Heart right ventricle (tissue), 16 donors: ENCODE measurements around the gene DCHS1. TPM values are rescaled to one million over a fixed set of nuclear protein-coding genes. Genes with fewer than 3 reads are reported as not detected.

Source experiments
- ATAC-seq, 8 donors: fragments of 200-7000 bp; cut with Tn5 transposase; one replicate each; pipeline ENCODE4 v1.9.1; 2020; ENCODE audit warnings: mild to moderate bottlenecking in 8 of 8, moderate library complexity in 8 of 8, moderate number of reproducible peaks in 1 of 8
- DNase-seq, 2 donors: peaks; one replicate each; pipeline ENCODE4 v3.0.0-alpha.2; 2020
- H3K27ac ChIP-seq, 10 donors: fragments of 200-600 bp; sonication (generic) in 2 of 10; one replicate each; pipeline versions ENCODE4 v1.5.0 to v1.8.0; 2020 to 2022; ENCODE audit warnings: mild to moderate bottlenecking in 3 of 10
- H3K27me3 ChIP-seq, 7 donors: fragments of 200-600 bp; one replicate each; pipeline ENCODE4 v1.8.0; 2021 to 2022; ENCODE audit warnings: mild to moderate bottlenecking in 2 of 7
- H3K36me3 ChIP-seq, 9 donors: fragments of 200-600 bp; sonication (generic) in 1 of 9; one replicate each; pipeline versions ENCODE4 v1.5.0 to v1.8.0; 2020 to 2022; ENCODE audit warnings: mild to moderate bottlenecking in 2 of 9
- H3K4me1 ChIP-seq, 9 donors: fragments of 200-600 bp; sonication (generic) in 1 of 9; one replicate each; pipeline versions ENCODE4 v1.5.0 to v1.8.0; 2020 to 2022; ENCODE audit warnings: mild to moderate bottlenecking in 4 of 9
- H3K4me3 ChIP-seq, 10 donors: fragments of 200-600 bp; sonication (generic) in 2 of 10; one replicate each; pipeline versions ENCODE4 v1.5.0 to v1.8.0; 2020 to 2022; ENCODE audit warnings: mild to moderate bottlenecking in 7 of 10, moderate library complexity in 2 of 10
- H3K9me3 ChIP-seq, 11 donors: fragments of 200-600 bp in 10 of 11; sonication (generic) in 2 of 11; one replicate each; pipeline versions ENCODE4 v1.5.0 to v1.8.0; 2013 to 2022; ENCODE audit warnings: mild to moderate bottlenecking in 2 of 11, control low read depth in 1 of 11, moderate library complexity in 1 of 11
- WGBS, 2 donors: extraction: QIAGEN DNeasy Blood & Tissue Kit; methylation state at CpG; one replicate each; pipeline ENCODE4 v1.1.7; 2013; ENCODE audit warnings: inconsistent platforms in 1 of 2; 5-methylcytosine and 5-hydroxymethylcytosine counted together
- intact Hi-C, 10 donors: fragments of 100-400 bp; cut with DNase I; formaldehyde crosslinking; loops; one replicate each; pipeline versions ENCODE4 v1.11.1 to v1.14.2; 2022
- polyA plus RNA-seq, 2 donors: library from polyadenylated mRNA; stranded (reverse); fragments of 200-250 nt; gene quantifications; one replicate each; pipeline ENCODE4 v1.2.3, GENCODE V29; 2013
- total RNA-seq, 10 donors: library from RNA; stranded (reverse); fragmentation: NEBNext Ultra II Directional in 3 of 10; extraction: Animal tissue kit (Norgen Biotek cat#: 25700) in 3 of 10; gene quantifications; one replicate each; pipeline versions ENCODE4 v1.2.1 to v1.2.4, GENCODE V29; 2021 to 2023
- TF ChIP-seq, protein P1 (sequence below), 9 donors: fragments of 200-600 bp; sonication (generic) in 2 of 9; IDR thresholded peaks; one replicate each; pipeline versions ENCODE4 v1.5.0 to v1.8.0; 2021 to 2022; ENCODE audit warnings: antibody characterized with exemption in 9 of 9, mild to moderate bottlenecking in 5 of 9, moderate library complexity in 1 of 9
- donor health status: Arrhythmogenic right ventricular cardiomyopathy.
- donor health status: ischemic (EF 13 %, LVEDD 7.1; RV severe dilation, severe dysfunction).
- donor health status: healthy with polysubstance abuse.
- donor health status: DM: no; HTN: yes; CAD: no.
- donor health status: DM: no; HTN: no; CAD: no.
- donor health status: ischemic (EF 25% LVEDD 6.9; RV normal size, moderate dysfunction).
- donor health status: ischemic (EF 25% LVEDD 5.7; RV mildly dilated, moderate dysfunction).
- donor health status: healthy.
- donor health status: DM: yes; HTN: yes; CAD: no.
- donor health status: Ischemic cardiomyopathy.
- donor health status: ischemic (EF 35%, LVEDD 5.7; RV mildly dilated, moderate dysfunction).
- donor health status: nonischemic (EF 11% LVEDD 7.7; RV severe dilation, severe dysfunction).
- donor health status: DM: yes; HTN: yes; CAD: no.
- donor health status: PGD.
- donor health status: ischemic (EF 29% LVEDD 5.4; RV normal size, mild dysfunction).
- donor health status: nonischemic (EF 23%, LVEDD 6.1; RV moderate dilation, normal function).

DCHS1 gene
- total and polyA plus RNA-seq, 12 donors = 4.1 to 12.4 (median 8.2) TPM

DNA sequence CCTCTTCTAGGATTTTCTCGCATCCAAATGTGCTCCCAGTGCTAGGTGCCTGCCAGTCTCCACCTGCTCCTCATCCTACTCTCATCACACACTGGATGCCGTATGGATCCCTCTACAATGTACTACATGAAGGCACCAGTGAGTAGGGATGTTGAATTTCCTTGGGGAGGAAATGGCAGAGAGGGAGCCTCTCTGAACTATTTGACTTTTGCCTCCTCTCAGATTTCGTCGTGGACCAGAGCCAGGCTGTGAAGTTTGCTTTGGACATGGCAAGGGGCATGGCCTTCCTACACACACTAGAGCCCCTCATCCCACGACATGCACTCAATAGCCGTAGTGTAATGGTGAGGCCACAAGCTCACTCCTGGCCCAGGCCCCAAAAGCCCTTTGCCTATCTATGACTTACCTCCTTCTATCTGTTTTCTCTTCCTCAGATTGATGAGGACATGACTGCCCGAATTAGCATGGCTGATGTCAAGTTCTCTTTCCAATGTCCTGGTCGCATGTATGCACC lies 46.0 kb downstream of the DCHS1 start:
- Histone ChIP-seq H3K4me3 (no peak overlapping the region), H3K36me3 (peaks cover 3 to 57% (median 35%) of the 10 kb centered on the region in 9 donors), H3K27ac (peak overlapping the region in 5 of 10 donors; percentile 15 to 99 (median 94)), H3K27me3 (no peaks in the 10 kb centered on the region), H3K9me3 (no peaks in the 10 kb centered on the region), H3K4me1 (peaks cover 11 to 84% (median 64%) of the 10 kb centered on the region in 9 donors)
- TF ChIP-seq, protein P1, sequence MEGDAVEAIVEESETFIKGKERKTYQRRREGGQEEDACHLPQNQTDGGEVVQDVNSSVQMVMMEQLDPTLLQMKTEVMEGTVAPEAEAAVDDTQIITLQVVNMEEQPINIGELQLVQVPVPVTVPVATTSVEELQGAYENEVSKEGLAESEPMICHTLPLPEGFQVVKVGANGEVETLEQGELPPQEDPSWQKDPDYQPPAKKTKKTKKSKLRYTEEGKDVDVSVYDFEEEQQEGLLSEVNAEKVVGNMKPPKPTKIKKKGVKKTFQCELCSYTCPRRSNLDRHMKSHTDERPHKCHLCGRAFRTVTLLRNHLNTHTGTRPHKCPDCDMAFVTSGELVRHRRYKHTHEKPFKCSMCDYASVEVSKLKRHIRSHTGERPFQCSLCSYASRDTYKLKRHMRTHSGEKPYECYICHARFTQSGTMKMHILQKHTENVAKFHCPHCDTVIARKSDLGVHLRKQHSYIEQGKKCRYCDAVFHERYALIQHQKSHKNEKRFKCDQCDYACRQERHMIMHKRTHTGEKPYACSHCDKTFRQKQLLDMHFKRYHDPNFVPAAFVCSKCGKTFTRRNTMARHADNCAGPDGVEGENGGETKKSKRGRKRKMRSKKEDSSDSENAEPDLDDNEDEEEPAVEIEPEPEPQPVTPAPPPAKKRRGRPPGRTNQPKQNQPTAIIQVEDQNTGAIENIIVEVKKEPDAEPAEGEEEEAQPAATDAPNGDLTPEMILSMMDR (IDR thresholded peaks at IDR 0.05) = no peak
- intact Hi-C loops = loop anchor here in 4 of 10 donors (5.0 to 10.0 kb wide), 5 partner anchors 43 to 127 kb away; partner anchors contain the start of genes ARFIP2 (in 1 of the 4) and TIMM10B (in 1 of the 4)
- ATAC-seq (no peak), DNase-seq (no peak)
- WGBS, 2 donors = 71 to 79% methylated on average over 8 of the region's 8 CpGs

DNA sequence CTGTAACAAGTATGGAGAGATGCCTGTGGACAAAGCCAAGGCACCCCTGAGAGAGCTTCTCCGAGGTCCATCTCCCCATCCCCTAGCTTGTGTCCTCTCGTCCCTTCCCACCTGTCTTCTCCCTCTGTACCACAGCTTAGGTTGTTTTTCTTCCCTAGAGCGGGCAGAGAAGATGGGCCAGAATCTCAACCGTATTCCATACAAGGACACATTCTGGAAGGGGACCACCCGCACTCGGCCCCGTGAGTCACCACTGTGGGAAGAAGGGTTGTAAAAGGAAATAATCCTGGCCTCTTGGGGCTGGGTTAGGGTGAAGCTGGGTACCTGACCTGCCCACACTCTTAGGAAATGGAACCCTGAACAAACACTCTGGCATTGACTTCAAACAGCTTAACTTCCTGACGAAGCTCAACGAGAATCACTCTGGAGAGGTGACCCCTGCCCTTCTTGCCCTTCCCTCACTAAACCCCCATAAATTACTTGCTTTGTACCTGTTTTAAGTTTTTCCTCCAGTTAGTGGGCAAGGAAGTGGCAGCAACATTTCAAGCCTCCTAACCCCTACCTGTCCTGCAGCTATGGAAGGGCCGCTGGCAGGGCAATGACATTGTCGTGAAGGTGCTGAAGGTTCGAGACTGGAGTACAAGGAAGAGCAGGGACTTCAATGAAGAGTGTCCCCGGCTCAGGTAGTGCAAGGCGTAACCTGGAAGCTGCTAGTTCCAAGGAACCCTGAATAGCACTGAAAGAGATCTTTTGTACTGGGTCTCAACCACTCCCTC lies 46.7 kb downstream of the DCHS1 start:
- DNase-seq (peak in 1 of 2 donors; percentile 3), ATAC-seq (no peak)
- 87 to 88% methylated on average over 14 of the region's 14 CpGs for WGBS, 2 donors
- H3K36me3 ChIP-seq = peaks cover 3 to 50% (median 35%) of the 10 kb centered on the region in 9 donors
- no peaks in the 10 kb centered on the region for H3K9me3 ChIP-seq
- intact Hi-C loops = loop anchor here in 2 of 10 donors (5.0 to 10.0 kb wide), 2 partner anchors 74 to 127 kb away; partner anchors contain the start of genes ARFIP2 (in 1 of the 2) and TIMM10B (in 1 of the 2)
- H3K27me3 ChIP-seq = no peaks in the 10 kb centered on the region
- no peak overlapping the region for H3K4me3 ChIP-seq
- H3K27ac ChIP-seq = peak overlapping the region in 8 of 10 donors; percentile 4 to 99 (median 97)
- TF ChIP-seq, protein P1 (IDR thresholded peaks at IDR 0.05) = no peak
- peaks cover 11 to 84% (median 64%) of the 10 kb centered on the region in 9 donors for H3K4me1 ChIP-seq

DNA sequence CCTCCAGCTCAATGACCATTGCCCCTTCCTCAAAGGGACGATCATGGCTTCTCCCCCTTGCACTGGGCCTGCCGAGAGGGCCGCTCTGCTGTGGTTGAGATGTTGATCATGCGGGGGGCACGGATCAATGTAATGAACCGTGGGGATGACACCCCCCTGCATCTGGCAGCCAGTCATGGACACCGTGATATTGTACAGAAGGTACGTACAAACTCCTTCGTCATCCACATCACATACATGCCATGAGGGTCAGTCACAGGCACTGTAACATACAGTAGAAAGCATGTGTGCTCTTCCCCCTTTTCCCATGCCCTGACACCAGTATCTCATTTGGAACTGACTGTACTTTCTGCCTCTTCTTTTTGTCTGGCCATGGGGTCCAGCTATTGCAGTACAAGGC lies 47.6 kb downstream of the DCHS1 start:
- DNase-seq (peak in 1 of 2 donors; percentile 6), ATAC-seq (no peak)
- intact Hi-C loops = loop anchor here in 2 of 10 donors (5.0 to 10.0 kb wide), 2 partner anchors 73 to 126 kb away; partner anchors contain the start of genes ARFIP2 (in 1 of the 2) and TIMM10B (in 1 of the 2)
- Histone ChIP-seq H3K9me3 (no peaks in the 10 kb centered on the region), H3K27me3 (no peaks in the 10 kb centered on the region), H3K27ac (peak overlapping the region in 9 of 10 donors; percentile 93 to 99 (median 98)), H3K4me1 (peaks cover 8 to 75% (median 61%) of the 10 kb centered on the region in 9 donors), H3K4me3 (peak overlapping the region in 2 of 10 donors; percentile 80 to 89), H3K36me3 (peaks cover 3 to 45% (median 35%) of the 10 kb centered on the region in 9 donors)
- TF ChIP-seq, protein P1 (IDR thresholded peaks at IDR 0.05) = no peak
- 91 to 92% methylated on average over 9 of the region's 9 CpGs for WGBS, 2 donors

DNA sequence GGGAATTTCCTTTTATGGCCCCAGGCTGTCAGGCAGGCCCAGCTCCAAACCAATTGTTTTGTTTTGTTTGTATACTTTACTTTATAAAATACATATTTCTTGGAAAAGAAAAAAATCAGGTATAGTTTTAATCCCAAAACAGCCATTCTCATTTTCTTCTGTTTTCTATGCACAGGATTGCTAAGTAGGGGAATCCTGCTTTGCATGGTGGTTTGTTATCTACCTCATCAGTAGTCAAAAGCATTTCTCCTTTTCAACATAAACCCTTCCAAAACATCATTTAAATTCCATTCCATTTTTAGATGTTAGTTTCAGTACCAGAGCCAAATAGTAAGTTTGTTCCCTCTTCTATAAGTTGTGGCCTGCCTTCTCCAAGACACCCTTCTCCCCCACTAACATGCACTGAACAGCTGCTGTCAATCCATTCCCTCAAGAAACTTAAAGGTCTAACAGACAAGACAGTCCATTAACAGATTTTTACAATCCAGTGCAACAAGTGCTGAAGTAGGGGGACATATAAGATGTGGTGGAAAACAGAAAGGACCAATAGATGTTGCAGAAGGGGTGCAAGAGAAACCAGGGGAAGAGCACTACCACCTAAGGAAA lies 48.3 kb downstream of the DCHS1 start:
- ATAC-seq (no peak), DNase-seq (peak in 1 of 2 donors; percentile 2)
- TF ChIP-seq, protein P1 (IDR thresholded peaks at IDR 0.05) = no peak
- intact Hi-C loops = loop anchor here in 2 of 10 donors (5.0 to 10.0 kb wide), 2 partner anchors 72 to 125 kb away; partner anchors contain the start of genes ARFIP2 (in 1 of the 2) and TIMM10B (in 1 of the 2)
- Histone ChIP-seq H3K9me3 (no peaks in the 10 kb centered on the region), H3K4me3 (peak overlapping the region in 6 of 10 donors; percentile 1 to 97 (median 84)), H3K27ac (peak overlapping the region; percentile 1 to 99 (median 97)), H3K36me3 (peaks cover 3 to 45% (median 35%) of the 10 kb centered on the region in 9 donors), H3K27me3 (no peaks in the 10 kb centered on the region), H3K4me1 (peaks cover 8 to 78% (median 60%) of the 10 kb centered on the region in 9 donors)
